Measurements from ENCODE around the gene TNRC6B.
"Not testable (repeated sequence)": the region's sequence is repeated elsewhere in the genome, so short reads cannot be mapped to it uniquely, and the experiment has no call there.

Gene TNRC6B, protein sequence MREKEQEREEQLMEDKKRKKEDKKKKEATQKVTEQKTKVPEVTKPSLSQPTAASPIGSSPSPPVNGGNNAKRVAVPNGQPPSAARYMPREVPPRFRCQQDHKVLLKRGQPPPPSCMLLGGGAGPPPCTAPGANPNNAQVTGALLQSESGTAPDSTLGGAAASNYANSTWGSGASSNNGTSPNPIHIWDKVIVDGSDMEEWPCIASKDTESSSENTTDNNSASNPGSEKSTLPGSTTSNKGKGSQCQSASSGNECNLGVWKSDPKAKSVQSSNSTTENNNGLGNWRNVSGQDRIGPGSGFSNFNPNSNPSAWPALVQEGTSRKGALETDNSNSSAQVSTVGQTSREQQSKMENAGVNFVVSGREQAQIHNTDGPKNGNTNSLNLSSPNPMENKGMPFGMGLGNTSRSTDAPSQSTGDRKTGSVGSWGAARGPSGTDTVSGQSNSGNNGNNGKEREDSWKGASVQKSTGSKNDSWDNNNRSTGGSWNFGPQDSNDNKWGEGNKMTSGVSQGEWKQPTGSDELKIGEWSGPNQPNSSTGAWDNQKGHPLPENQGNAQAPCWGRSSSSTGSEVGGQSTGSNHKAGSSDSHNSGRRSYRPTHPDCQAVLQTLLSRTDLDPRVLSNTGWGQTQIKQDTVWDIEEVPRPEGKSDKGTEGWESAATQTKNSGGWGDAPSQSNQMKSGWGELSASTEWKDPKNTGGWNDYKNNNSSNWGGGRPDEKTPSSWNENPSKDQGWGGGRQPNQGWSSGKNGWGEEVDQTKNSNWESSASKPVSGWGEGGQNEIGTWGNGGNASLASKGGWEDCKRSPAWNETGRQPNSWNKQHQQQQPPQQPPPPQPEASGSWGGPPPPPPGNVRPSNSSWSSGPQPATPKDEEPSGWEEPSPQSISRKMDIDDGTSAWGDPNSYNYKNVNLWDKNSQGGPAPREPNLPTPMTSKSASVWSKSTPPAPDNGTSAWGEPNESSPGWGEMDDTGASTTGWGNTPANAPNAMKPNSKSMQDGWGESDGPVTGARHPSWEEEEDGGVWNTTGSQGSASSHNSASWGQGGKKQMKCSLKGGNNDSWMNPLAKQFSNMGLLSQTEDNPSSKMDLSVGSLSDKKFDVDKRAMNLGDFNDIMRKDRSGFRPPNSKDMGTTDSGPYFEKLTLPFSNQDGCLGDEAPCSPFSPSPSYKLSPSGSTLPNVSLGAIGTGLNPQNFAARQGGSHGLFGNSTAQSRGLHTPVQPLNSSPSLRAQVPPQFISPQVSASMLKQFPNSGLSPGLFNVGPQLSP (N-terminal part only)

GRCh38 chr22:40177738-40178416, at the start of gene TNRC6B:
Gene TNRC6B (plus strand): TSS chr22:40177925. CDS start chr22:40178136, 211 bp downstream.
- no peak for DNase-seq

- DNase-seq: no peak
These were observed 48.7 kb upstream of the TNRC6B start for GRCh38 chr22:40128989-40129388.

DNA sequence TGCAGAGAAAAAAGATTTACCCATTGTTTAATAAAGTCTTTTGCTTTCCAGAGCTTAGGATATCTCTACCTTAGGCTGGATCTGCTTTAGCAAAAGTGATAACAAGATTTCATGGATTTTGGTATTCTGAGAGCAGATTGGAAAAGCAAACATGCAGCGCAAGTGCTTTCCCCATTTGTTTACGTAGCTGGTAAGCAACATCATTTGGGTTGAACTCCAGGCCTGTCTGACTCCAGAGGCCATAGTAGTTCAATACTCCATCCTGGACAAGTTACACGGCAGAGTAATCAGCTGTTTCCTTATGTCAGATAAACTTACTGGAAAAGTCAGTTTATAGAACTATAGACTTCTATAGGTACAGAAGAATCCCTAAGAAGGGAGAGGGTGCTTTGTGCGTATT, 40.6 kb upstream of the TNRC6B start:
- no peak for DNase-seq

DNA sequence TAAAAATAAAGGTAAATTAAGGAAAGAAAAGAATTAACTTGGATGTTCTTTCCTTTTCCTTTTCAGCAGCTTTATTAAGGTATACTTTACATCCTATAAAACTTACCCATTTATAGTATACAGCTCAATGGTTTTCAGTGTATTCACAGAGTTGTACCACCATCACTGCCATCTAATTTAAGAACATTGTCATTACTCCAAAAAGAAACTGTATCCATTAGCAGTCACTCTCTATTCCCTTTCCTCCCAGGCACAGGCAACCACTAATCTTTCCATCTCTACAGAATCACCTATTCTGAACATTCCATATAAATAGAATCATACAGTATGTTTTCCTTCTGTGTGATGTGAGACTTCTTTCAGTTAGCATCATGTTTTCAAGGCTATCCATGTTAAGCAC, 38.9 kb upstream of the TNRC6B start:
- no peak for DNase-seq

DNA sequence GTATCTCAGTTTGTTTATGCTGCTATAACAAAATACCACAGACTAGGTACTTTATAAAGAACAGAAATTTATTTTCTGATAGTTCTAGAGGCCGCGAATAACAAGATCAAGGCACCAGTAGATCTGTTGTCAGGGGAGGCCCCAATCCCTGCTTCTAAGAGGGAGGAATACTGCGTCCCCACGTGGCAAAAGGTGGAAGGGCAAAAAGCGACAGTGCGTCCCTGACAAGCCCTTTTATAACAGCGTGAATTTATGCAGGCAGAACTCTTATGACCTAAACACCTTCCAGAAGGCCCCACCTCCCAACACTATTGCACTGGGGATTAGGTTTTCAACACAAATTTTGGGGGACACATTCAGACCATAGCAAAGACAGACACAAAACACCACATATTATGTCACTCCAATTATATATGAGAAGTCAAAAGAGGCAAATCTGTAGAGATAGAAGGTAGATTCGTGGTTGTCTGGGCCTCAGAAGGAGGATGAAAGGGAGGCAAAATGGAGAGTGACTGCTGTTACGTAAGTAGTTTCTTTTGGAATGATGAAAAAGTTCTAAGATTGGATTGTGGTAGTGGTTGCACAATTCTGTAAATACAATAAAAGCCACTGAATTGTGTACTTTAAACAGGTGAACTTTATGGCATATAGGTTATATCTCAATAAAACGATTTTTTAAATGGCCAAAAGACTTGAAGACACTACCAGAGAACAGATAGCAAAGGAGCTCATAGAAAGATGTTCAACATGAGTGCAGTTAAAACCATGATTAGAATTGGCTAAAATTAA, 30.1 kb upstream of the TNRC6B start:
- DNase-seq: no peak

- DNase-seq: no peak
These were observed 24.5 kb upstream of the TNRC6B start for GRCh38 chr22:40153192-40153591.

DNA sequence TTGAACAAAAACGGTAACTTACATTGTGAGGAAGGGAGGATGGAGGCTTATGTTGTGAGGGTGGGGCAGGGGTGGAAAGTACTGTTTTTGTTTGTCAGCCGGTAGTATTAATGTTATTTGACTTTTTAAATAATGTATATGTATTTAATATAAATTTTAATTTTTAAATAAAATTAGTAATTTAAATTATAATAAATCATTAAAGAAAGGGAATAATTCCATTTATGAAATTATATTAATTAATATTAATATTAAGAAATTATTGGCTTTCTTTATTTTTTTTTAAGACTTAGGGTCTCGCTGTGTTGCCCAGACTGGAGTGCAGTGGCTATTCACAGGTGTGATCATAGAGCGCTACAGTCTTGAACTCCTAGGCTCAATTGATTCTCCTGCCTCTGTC, 24.0 kb upstream of the TNRC6B start:
- no peak for DNase-seq

DNA sequence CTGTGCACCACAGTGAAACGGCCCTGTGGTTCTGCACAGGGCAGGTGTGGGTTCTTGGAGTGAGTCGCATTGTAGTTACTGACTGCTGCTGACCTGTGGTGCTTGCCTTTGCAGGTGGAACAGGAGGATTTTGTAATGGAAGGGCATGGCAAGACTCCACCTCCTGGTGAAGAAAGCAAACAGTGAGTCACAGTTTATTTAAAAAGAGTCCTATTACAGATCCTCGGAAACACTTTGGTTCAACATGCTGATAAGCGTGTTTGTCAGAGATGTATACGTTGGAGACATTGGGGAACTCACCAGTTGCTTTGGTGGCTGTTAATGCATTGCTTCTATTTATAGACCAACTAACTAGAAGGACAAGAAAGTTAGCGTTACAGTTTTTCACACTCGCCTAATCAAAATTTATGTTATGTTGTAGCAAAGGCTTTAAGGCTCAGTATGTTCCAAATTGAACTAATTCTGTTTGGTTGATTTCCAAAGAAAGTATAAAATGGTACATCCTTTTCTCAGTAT, 21.7 kb upstream of the TNRC6B start:
- no peak for DNase-seq

- DNase-seq: not testable (repeated sequence)
These were observed 21.0 kb upstream of the TNRC6B start for GRCh38 chr22:40156682-40157081.

DNA sequence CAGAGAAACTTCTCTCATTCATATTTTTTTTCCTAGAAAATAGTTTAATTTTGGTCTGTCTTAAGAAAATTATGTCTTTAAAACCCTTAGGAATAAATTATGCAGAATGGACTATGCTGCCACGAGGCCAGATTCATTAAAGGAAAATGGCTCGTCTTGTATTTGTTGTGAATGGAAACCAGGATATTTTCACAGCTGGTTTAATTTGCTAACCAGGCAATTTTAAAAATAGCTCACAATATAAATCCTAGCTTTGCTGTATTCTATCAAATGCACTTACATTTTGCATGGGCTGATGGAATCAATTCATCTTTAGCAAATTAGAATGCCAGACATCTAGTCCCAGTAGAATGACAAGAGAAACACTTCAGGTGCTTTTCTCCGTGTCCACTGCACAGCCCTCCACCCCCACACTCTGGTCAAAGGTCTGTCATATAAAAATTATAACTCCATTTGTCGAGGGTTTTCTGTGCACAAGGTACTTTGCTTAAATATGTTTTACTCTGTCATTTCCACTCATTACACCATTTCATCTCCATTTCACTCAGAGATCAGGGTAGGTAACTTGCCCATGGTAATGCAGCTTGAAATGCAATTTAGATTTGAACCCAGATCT, 20.3 kb upstream of the TNRC6B start:
- DNase-seq: no peak

DNA sequence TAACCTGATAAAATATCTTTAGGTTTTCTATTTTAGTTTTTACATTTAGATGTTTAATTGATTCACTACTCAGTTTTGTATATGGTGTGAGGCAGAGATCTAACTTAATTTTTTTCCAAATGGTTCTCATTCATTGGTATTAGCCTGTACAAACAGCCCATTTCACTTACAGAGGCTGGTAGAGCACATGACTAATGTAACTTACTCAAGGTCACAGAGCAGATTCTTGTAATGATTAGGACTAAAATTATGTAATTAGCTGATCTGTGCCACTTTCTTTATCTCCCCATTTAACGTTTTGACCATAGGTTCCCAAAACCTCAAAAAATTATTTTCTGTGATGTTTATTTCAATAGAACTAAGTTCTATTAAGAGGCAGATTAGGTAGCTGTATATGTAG, 16.5 kb upstream of the TNRC6B start:
- DNase-seq: no peak

DNA sequence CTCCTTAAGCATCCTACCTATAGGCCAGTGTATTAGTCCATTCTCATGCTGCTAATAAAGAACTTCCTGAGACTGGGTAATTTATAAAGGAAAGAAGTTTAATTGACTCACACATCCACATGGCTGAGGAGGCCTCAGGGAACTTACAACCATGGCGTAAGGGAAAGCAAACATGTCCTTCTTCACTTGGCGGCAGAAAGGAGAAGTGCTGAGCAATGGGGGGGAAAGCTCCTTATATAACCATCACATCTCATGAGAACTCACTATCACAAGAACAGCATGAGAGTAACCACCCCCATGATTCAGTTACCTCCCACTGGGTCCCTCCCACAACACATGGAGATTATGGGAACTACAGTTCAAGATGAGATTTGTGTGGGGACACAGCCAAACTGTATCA, 12.2 kb upstream of the TNRC6B start:
- DNase-seq: not testable (repeated sequence)

- DNase-seq: no peak
These were observed 2.0 kb upstream of the TNRC6B start for GRCh38 chr22:40175611-40176244.

GRCh38 chr22:40176921-40177737, 596 bp upstream of the TNRC6B start:
- DNase-seq: peak; percentile 83

GRCh38 chr22:40178417-40179409, 988 bp downstream of the TNRC6B start:
- DNase-seq: no peak

DNA sequence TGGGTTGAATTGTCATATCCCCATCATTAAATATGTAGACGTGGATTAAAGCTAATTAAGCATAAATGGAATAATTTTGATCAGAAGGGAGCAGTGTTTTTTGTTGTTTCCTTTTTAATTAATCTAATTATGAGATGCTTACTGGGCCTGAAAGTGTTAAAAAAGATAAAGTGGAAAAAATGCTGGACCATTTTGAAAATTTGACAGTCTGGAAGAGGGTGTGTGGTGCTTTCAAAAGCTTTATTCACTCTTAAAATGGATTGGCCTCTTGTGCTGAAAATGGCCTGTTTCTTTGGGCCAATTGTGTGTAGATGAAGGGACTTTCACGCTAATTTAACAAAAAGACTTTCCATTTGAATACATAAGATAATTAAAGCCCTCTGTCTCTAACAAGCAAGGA, 1.8 kb downstream of the TNRC6B start:
- no peak for DNase-seq

DNA sequence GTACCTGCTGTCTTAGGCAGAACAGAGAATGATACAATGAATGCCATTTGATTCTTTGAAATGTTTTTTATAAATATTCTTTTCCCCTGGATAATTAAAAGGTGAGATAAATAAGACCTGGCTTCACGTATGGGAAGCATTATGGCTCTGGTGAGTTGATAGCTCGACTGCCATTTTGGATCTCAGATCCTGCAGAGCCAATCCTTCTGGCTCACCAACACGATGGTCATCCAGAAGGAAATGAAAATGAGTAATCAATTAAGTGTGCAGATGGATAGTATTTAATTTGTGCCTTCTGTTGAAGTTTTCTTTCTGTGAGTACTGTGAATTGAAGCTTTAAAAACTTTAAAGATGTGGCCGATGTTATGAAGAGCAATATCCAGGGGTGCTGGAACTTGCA, 2.7 kb downstream of the TNRC6B start:
- no peak for DNase-seq

GRCh38 chr22:40181323-40181722, 3.6 kb downstream of the TNRC6B start:
- DNase-seq: no peak
